Measurements from ENCODE around the gene ICOSLG. TPM values are rescaled to one million over a fixed set of nuclear protein-coding genes. Genes with fewer than 3 reads are reported as not detected.

The ICOSLG gene
- total RNA-seq, 1 donor from 2014 or later, result 1.2 TPM

- Mint-ChIP-seq H3K9me3 (ENCODE audit: unreplicated experiment) (no peaks in the 10 kb centered on the region), H3K27ac (ENCODE audit: unreplicated experiment) (no peak overlapping the region), H3K4me1 (ENCODE audit: unreplicated experiment) (no peaks in the 10 kb centered on the region)
Measured at GRCh38 chr21:44263221-44263760, 22.5 kb upstream of the ICOSLG start.

GRCh38 chr21:44262338-44263056 lies 21.8 kb upstream of the ICOSLG start:
- Mint-ChIP-seq H3K9me3 (ENCODE audit: unreplicated experiment) (no peaks in the 10 kb centered on the region), H3K36me3 (ENCODE audit: low read depth, unreplicated experiment) (no peaks in the 10 kb centered on the region), H3K4me3 (ENCODE audit: unreplicated experiment) (no peak overlapping the region), H3K4me1 (ENCODE audit: unreplicated experiment) (no peaks in the 10 kb centered on the region), H3K27ac (ENCODE audit: unreplicated experiment) (no peak overlapping the region), H3K27me3 (ENCODE audit: unreplicated experiment) (no peaks in the 10 kb centered on the region)
- no peak for TF ChIP-seq CTCF (IDR thresholded peaks at IDR 0.05; ENCODE audit: unreplicated experiment)
- no peak for DNase-seq (ENCODE audit: low spot score)

More at GRCh38 chr21:44263221-44263760, 22.5 kb upstream of the ICOSLG start:
- TF ChIP-seq CTCF (IDR thresholded peaks at IDR 0.05; ENCODE audit: unreplicated experiment), result no peak
- no peak for DNase-seq (ENCODE audit: low spot score)
- Mint-ChIP-seq H3K27me3 (ENCODE audit: unreplicated experiment) (no peaks in the 10 kb centered on the region), H3K4me3 (ENCODE audit: unreplicated experiment) (no peak overlapping the region), H3K36me3 (ENCODE audit: low read depth, unreplicated experiment) (no peaks in the 10 kb centered on the region)

GRCh38 chr21:44261675-44262295 lies 21.0 kb upstream of the ICOSLG start, which contains the start of gene DNMT3L:
Gene DNMT3L, minus strand, starts transcription at chr21:44261897. Its CDS starts 638 bp downstream, at chr21:44261259.
- TF ChIP-seq CTCF (IDR thresholded peaks at IDR 0.05; ENCODE audit: unreplicated experiment), result no peak
- Mint-ChIP-seq H3K9me3 (ENCODE audit: unreplicated experiment) (no peaks in the 10 kb centered on the region), H3K36me3 (ENCODE audit: low read depth, unreplicated experiment) (no peaks in the 10 kb centered on the region), H3K4me1 (ENCODE audit: unreplicated experiment) (no peaks in the 10 kb centered on the region), H3K27me3 (ENCODE audit: unreplicated experiment) (no peaks in the 10 kb centered on the region), H3K27ac (ENCODE audit: unreplicated experiment) (no peak within 1 kb of the TSS), H3K4me3 (ENCODE audit: unreplicated experiment) (no peak within 1 kb of the TSS)
- no peak for DNase-seq (ENCODE audit: low spot score)

- H3K9me3 Mint-ChIP-seq (ENCODE audit: unreplicated experiment), result no peaks in the 10 kb centered on the region
- no peak overlapping the region for H3K4me3 Mint-ChIP-seq (ENCODE audit: unreplicated experiment)
- TF ChIP-seq CTCF (IDR thresholded peaks at IDR 0.05; ENCODE audit: unreplicated experiment), result no peak
- no peaks in the 10 kb centered on the region for H3K27me3 Mint-ChIP-seq (ENCODE audit: unreplicated experiment)
- H3K27ac Mint-ChIP-seq (ENCODE audit: unreplicated experiment), result no peak overlapping the region
- no peaks in the 10 kb centered on the region for H3K4me1 Mint-ChIP-seq (ENCODE audit: unreplicated experiment)
- DNase-seq (ENCODE audit: low spot score), result no peak
- no peaks in the 10 kb centered on the region for H3K36me3 Mint-ChIP-seq (ENCODE audit: low read depth, unreplicated experiment)
Measured at GRCh38 chr21:44260791-44261631, 20.3 kb upstream of the ICOSLG start.
